Activated CD8-positive, alpha-beta T cell treated with anti-CD3 and anti-CD28 coated beads for 36 hours (primary cell): ENCODE measurements around the gene ZMIZ1. TPM values are rescaled to one million over a fixed set of nuclear protein-coding genes. Genes with fewer than 3 reads are reported as not detected.

Source experiments
- ATAC-seq: fragments of 200-7000 bp; cut with Tn5 transposase; one replicate; pipeline ENCODE4 v1.10.0; 2021; ENCODE audit warnings: mild to moderate bottlenecking, moderate library complexity
- CTCF ChIA-PET: fragments of 350-600 bp; sonication (Branson Sonifier 250); formaldehyde crosslinking; loops from one replicate; lab custom pipeline; 2021; ENCODE audit warnings: antibody characterized with exemption; lab: Charles Lee
- POLR2A ChIA-PET: fragments of 350-600 bp; sonication (Branson Sonifier 250); formaldehyde crosslinking; loops from one replicate; lab custom pipeline; 2021; ENCODE audit warnings: antibody characterized with exemption; lab: Charles Lee
- DNase-seq: peaks from one replicate; pipeline ENCODE4 v3.0.0-alpha.2; 2020
- H3K27ac Mint-ChIP-seq: one replicate; pipeline ENCODE4 v1.8.0; 2021; ENCODE audit warnings: mild to moderate bottlenecking, mixed read lengths
- H3K27me3 Mint-ChIP-seq: one replicate; pipeline ENCODE4 v1.8.0; 2021; ENCODE audit warnings: mixed read lengths
- H3K36me3 Mint-ChIP-seq: one replicate; pipeline ENCODE4 v1.8.0; 2021; ENCODE audit warnings: low read depth, mixed read lengths
- H3K4me1 Mint-ChIP-seq: one replicate; pipeline ENCODE4 v1.8.0; 2021; ENCODE audit warnings: low read depth, mixed read lengths
- H3K4me3 Mint-ChIP-seq: one replicate; pipeline ENCODE4 v1.8.0; 2021; ENCODE audit warnings: mild to moderate bottlenecking, moderate library complexity, mixed read lengths
- H3K9me3 Mint-ChIP-seq: one replicate; pipeline ENCODE4 v1.8.0; 2021; ENCODE audit warnings: mixed read lengths
- intact Hi-C: fragments of 100-400 bp; cut with micrococcal nuclease; formaldehyde crosslinking; loops from one replicate; pipeline ENCODE4 v1.10.0; 2022
- total RNA-seq, 2 experiments: library from RNA; stranded (reverse); gene quantifications; one replicate each; pipeline ENCODE4 v1.2.3, GENCODE V29; 2021
- TF ChIP-seq, protein P1 (sequence below): fragments of 200-600 bp; IDR thresholded peaks from one replicate; pipeline ENCODE4 v1.8.0; 2022; ENCODE audit warnings: antibody characterized with exemption, mild to moderate bottlenecking

The ZMIZ1 gene
- total RNA-seq, 2 experiments from 2014 or later, result 46.5 to 52.2 TPM

- H3K27me3 Mint-ChIP-seq, result no peaks in the 10 kb centered on the region
- ChIA-PET CTCF (interaction anchor here (1.0 kb wide), 1 partner anchor 15 kb away, joined by 4 read pairs; no protein-coding TSS in a partner anchor), POLR2A (interaction anchor here (0.9 kb wide), 1 partner anchor 42 kb away, joined by 3 read pairs; no protein-coding TSS in a partner anchor)
- no peaks in the 10 kb centered on the region for H3K9me3 Mint-ChIP-seq
- intact Hi-C loops, result no loop called here
- peaks cover 19% of the 10 kb centered on the region for H3K36me3 Mint-ChIP-seq
- no peak overlapping the region for H3K27ac Mint-ChIP-seq
- H3K4me3 Mint-ChIP-seq, result no peak overlapping the region
- H3K4me1 Mint-ChIP-seq, result peaks cover 27% of the 10 kb centered on the region
- no peak for DNase-seq
- TF ChIP-seq, protein P1, sequence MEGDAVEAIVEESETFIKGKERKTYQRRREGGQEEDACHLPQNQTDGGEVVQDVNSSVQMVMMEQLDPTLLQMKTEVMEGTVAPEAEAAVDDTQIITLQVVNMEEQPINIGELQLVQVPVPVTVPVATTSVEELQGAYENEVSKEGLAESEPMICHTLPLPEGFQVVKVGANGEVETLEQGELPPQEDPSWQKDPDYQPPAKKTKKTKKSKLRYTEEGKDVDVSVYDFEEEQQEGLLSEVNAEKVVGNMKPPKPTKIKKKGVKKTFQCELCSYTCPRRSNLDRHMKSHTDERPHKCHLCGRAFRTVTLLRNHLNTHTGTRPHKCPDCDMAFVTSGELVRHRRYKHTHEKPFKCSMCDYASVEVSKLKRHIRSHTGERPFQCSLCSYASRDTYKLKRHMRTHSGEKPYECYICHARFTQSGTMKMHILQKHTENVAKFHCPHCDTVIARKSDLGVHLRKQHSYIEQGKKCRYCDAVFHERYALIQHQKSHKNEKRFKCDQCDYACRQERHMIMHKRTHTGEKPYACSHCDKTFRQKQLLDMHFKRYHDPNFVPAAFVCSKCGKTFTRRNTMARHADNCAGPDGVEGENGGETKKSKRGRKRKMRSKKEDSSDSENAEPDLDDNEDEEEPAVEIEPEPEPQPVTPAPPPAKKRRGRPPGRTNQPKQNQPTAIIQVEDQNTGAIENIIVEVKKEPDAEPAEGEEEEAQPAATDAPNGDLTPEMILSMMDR, result no peak
- no peak for ATAC-seq
Observed at GRCh38 chr10:79359816-79360498, 291.2 kb downstream of the ZMIZ1 start.

DNA sequence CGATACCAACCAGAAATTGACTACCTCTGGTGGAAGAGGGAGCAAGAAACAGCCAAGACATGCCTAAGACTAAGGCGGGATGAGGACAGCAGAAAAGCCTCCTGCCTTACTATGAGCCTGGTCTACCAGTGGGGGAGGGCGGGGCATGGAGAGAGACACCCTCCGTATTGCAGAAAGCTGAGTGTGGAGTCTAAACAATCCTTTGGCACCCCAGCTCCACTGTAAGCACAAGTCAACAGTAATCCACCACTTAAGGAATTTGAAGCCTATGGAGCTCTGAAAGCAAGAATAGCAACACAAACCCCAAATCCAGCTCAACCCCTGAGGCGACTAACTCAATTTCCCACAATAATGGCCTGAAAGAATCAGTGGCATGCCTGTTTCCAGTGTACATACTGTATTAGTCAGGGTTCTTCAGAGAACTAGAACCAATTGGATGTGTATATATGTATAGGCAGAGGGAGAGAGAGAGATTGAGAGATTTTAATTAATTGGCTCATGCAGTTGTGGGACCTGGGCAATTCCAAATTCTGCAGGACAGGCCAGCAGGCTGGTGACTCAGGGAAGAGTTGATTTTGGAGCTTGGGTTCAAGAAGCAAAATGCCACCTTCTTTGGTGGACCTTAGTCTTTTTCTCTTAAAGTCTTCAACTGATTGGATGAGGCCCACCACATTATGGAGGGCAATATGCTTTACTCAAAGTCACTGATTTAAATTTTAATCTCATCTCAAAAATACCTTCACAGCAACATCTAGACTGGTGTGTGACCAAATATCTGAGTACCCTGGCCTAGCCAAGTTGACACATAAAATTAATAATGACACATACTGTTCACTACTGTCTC, 292.0 kb downstream of the ZMIZ1 start:
- no peak overlapping the region for H3K4me3 Mint-ChIP-seq
- H3K4me1 Mint-ChIP-seq, result peaks cover 21% of the 10 kb centered on the region
- no peak overlapping the region for H3K27ac Mint-ChIP-seq
- ChIA-PET POLR2A (interaction anchor here (0.9 kb wide), 1 partner anchor 43 kb away, joined by 3 read pairs; no protein-coding TSS in a partner anchor), CTCF (no interaction called here)
- TF ChIP-seq, protein P1, result no peak
- peaks cover 12% of the 10 kb centered on the region for H3K36me3 Mint-ChIP-seq
- intact Hi-C loops, result no loop called here
- no peaks in the 10 kb centered on the region for H3K27me3 Mint-ChIP-seq
- no peak for ATAC-seq
- no peak for DNase-seq
- H3K9me3 Mint-ChIP-seq, result no peaks in the 10 kb centered on the region

DNA sequence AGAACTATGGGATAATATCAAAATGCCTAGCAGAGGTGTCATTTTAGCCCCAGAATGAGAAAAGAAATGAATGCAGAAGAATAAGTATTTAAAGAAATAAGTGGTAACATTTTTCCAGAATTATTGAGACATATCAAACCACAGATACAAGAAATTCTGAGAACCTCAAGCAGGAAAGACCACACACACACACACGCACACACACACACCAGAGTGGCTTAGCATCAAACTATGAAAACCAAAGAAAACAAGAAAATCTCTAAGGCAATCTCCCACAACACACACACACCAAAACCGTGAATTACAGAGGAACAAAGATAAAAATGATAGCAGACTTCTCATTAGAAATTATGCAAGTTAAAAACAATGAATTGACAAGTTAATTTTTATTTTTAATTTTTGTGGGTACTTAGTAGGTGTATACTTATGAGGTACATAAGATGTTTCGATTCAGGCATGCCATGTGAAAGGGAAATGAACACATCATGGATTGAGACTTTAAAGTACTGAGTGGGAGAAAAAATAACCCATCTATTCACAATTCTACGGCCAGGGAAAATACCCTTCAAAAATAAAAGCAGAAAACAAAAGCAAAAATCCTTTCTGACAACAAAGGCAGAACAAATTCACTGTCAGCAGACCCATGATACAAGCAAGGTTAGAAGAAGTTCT, 293.1 kb downstream of the ZMIZ1 start:
- peak overlapping the region; percentile 16 for H3K27ac Mint-ChIP-seq
- H3K4me3 Mint-ChIP-seq, result no peak overlapping the region
- DNase-seq (peak; percentile 27), ATAC-seq (no peak)
- peaks cover 5% of the 10 kb centered on the region for H3K36me3 Mint-ChIP-seq
- H3K27me3 Mint-ChIP-seq, result no peaks in the 10 kb centered on the region
- intact Hi-C loops, result no loop called here
- ChIA-PET POLR2A (no interaction called here), CTCF (no interaction called here)
- peaks cover 16% of the 10 kb centered on the region for H3K4me1 Mint-ChIP-seq
- H3K9me3 Mint-ChIP-seq, result no peaks in the 10 kb centered on the region
- TF ChIP-seq, protein P1, result no peak
